Measurements from ENCODE around the gene MELTF.

MELTF gene

GRCh38 chr3:197026481-197026866 is 3.1 kb downstream of the MELTF start:
- no peak for TF ChIP-seq CTCF (conservative IDR thresholded peaks at IDR 0.05; ENCODE audit: low read depth, low read length)
- no peak for DNase-seq (ENCODE audit: low read depth)
- no peak overlapping the region for H3K4me3 ChIP-seq (ENCODE audit: low read depth, low read length)

- DNase-seq (ENCODE audit: low read depth) = no peak
Measured at GRCh38 chr3:197025736-197026480, 3.7 kb downstream of the MELTF start.

GRCh38 chr3:197024881-197025735 is 4.5 kb downstream of the MELTF start:
- DNase-seq (ENCODE audit: low read depth) = no peak
- TF ChIP-seq CTCF (conservative IDR thresholded peaks at IDR 0.05; ENCODE audit: low read depth, low read length) = no peak
- no peak overlapping the region for H3K4me3 ChIP-seq (ENCODE audit: low read depth, low read length)

More at GRCh38 chr3:197025736-197026480, 3.7 kb downstream of the MELTF start:
- no peak for TF ChIP-seq CTCF (conservative IDR thresholded peaks at IDR 0.05; ENCODE audit: low read depth, low read length)
- H3K4me3 ChIP-seq (ENCODE audit: low read depth, low read length) = no peak overlapping the region

- no peak for TF ChIP-seq CTCF (conservative IDR thresholded peaks at IDR 0.05; ENCODE audit: low read depth, low read length)
- no peak for DNase-seq (ENCODE audit: low read depth)
- H3K4me3 ChIP-seq (ENCODE audit: low read depth, low read length) = no peak overlapping the region
Measured at GRCh38 chr3:197023998-197024651, 5.5 kb downstream of the MELTF start.

- no peak for DNase-seq (ENCODE audit: low read depth)
Measured at GRCh38 chr3:197023241-197023997, 6.2 kb downstream of the MELTF start.

More at GRCh38 chr3:197023241-197023997, 6.2 kb downstream of the MELTF start:
- no peak for TF ChIP-seq CTCF (conservative IDR thresholded peaks at IDR 0.05; ENCODE audit: low read depth, low read length)
- H3K4me3 ChIP-seq (ENCODE audit: low read depth, low read length) = peak overlapping the region; percentile 8

Data from choroid plexus epithelial cell (primary cell).